OCI-LY1 (cell line): ENCODE results near the gene NUPR1.

Source experiments
- H2AFZ ChIP-seq: fragments of 200-600 bp; sonication (generic), shearing (Covaris generic); 2 replicates; pipeline ENCODE4 v1.6.0; 2014; ENCODE audit warnings: antibody characterized with exemption, mild to moderate bottlenecking, low read length
- H3F3A ChIP-seq: fragments of 200-600 bp; sonication (generic), shearing (Covaris generic); 2 replicates; pipeline ENCODE4 v1.6.0; 2014; ENCODE audit warnings: mild to moderate bottlenecking, antibody characterized with exemption, low read length, moderate library complexity; ENCODE audit not compliant: insufficient read depth
- H3K27ac ChIP-seq: fragments of 200-600 bp; sonication (generic); 2 replicates; pipeline ENCODE4 v1.5.1; 2014; ENCODE audit warnings: low read length, mixed run types, mild to moderate bottlenecking, low read depth; ENCODE audit not compliant: poor library complexity, severe bottlenecking
- H3K27me3 ChIP-seq: fragments of 200-600 bp; sonication (generic); 2 replicates; pipeline ENCODE4 v1.6.0; 2014; ENCODE audit warnings: antibody characterized with exemption, mild to moderate bottlenecking, low read length, moderate library complexity; ENCODE audit not compliant: insufficient read depth
- H3K36me3 ChIP-seq: fragments of 200-600 bp; sonication (generic); 2 replicates; pipeline ENCODE4 v1.6.1; 2014; ENCODE audit warnings: mild to moderate bottlenecking, antibody characterized with exemption, low read length, moderate library complexity, mixed read lengths; ENCODE audit not compliant: insufficient read depth
- H3K4me1 ChIP-seq: fragments of 200-600 bp; sonication (generic); 2 replicates; pipeline ENCODE4 v1.5.1; 2014; ENCODE audit warnings: mild to moderate bottlenecking, low read length, moderate library complexity; ENCODE audit not compliant: insufficient read depth, severe bottlenecking
- H3K4me2 ChIP-seq: fragments of 200-600 bp; sonication (generic), shearing (Covaris generic); 2 replicates; pipeline ENCODE4 v1.6.1; 2014; ENCODE audit warnings: low read length
- H3K4me3 ChIP-seq: fragments of 200-600 bp; sonication (generic); 2 replicates; pipeline ENCODE4 v1.5.1; 2014; ENCODE audit warnings: low read length, low read depth, mild to moderate bottlenecking, mixed read lengths; ENCODE audit not compliant: poor library complexity, severe bottlenecking
- H3K79me2 ChIP-seq: fragments of 200-600 bp; shearing (Covaris generic); 2 replicates; pipeline ENCODE4 v1.6.1; 2016; ENCODE audit warnings: mixed run types, low read length, mixed read lengths; ENCODE audit not compliant: insufficient read depth
- H3K9ac ChIP-seq: fragments of 200-600 bp; sonication (generic), shearing (Covaris generic); 2 replicates; pipeline ENCODE4 v1.6.1; 2014; ENCODE audit warnings: mild to moderate bottlenecking, low read length, mixed read lengths
- H3K9me2 ChIP-seq: fragments of 200-600 bp; sonication (generic), shearing (Covaris generic); 2 replicates; pipeline ENCODE4 v1.6.1; 2014; ENCODE audit warnings: low read depth, mild to moderate bottlenecking, low read length, mixed read lengths
- H3K9me3 ChIP-seq: fragments of 200-600 bp; shearing (Covaris generic); 2 replicates; pipeline ENCODE4 v1.6.1; 2014; ENCODE audit warnings: low read length, mixed read lengths
- H4K20me1 ChIP-seq: fragments of 200-600 bp; sonication (generic), shearing (Covaris generic); 2 replicates; pipeline ENCODE4 v1.6.0; 2016; ENCODE audit warnings: mild to moderate bottlenecking, low read length; ENCODE audit not compliant: insufficient read depth
- CTCF ChIP-seq: fragments of 200-600 bp; sonication (generic), shearing (Covaris generic); IDR thresholded peaks from 2 replicates; pipeline ENCODE4 v1.5.1; 2017; ENCODE audit warnings: mild to moderate bottlenecking, antibody characterized with exemption, low read length, moderate library complexity, mixed read lengths
- EZH2 ChIP-seq: fragments of 200-600 bp; sonication (generic), shearing (Covaris generic); IDR thresholded peaks from 2 replicates; pipeline ENCODE4 v1.8.0; 2017; ENCODE audit warnings: borderline replicate concordance, mixed run types, mild to moderate bottlenecking, antibody characterized with exemption, low read length, moderate library complexity, mixed read lengths

Gene NUPR1

DNA sequence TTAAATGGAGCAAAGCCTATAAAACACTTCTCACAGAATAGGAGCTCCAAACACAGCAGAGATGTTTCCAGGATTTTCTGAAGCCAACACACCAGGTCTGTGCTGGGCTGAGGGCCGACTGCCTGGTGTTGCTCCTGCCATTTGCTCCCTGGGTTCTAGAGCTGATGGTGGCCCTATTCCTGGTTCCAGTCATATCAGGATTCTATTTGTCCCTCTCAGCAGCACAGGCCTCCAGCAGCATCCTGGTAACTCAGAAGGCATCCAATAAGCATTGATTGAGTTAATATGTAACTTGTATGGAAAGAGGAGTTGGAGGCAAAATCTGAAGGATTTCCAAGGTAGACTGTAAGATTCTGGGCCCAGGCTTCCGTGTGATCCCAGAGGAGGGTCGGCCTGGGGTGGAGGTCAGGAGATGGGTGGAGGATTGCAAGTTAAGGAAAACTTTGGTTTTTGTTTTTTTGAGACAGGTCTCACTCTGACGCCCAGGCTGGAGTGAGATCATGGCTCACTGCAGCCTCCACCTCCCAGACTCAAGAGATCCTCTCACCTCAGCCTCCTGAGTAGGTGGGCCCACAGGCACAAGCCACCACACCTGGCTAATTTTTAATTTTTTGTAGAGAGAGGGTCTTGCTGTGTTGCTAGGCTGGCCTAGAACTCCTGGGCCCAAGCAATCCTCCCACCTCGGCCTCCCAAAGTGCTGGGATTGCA, 5.7 kb downstream of the NUPR1 start:
- no peak overlapping the region for H3K27ac ChIP-seq

GRCh38 chr16:28531777-28532744, 6.7 kb downstream of the NUPR1 start:
- TF ChIP-seq CTCF (no peak), EZH2 (no peak)
- Histone ChIP-seq H3K9ac (no peak overlapping the region), H3K27me3 (no peaks in the 10 kb centered on the region), H3K4me2 (no peak overlapping the region), H3K27ac (no peak overlapping the region), H3K4me1 (no peaks in the 10 kb centered on the region), H3K4me3 (no peak overlapping the region), H3K9me2 (no peaks in the 10 kb centered on the region), H3F3A (no peaks in the 10 kb centered on the region), H3K36me3 (no peaks in the 10 kb centered on the region), H3K79me2 (no peaks in the 10 kb centered on the region), H4K20me1 (no peaks in the 10 kb centered on the region), H3K9me3 (no peaks in the 10 kb centered on the region), H2AFZ (no peak overlapping the region)

More for the DNA sequence above, 5.7 kb downstream of the NUPR1 start:
- no peak overlapping the region for H3K4me2 ChIP-seq
- no peaks in the 10 kb centered on the region for H3F3A ChIP-seq
- H3K9me2 ChIP-seq, result no peaks in the 10 kb centered on the region
- TF ChIP-seq CTCF (no peak), EZH2 (no peak)
- H3K79me2 ChIP-seq, result no peaks in the 10 kb centered on the region
- H3K4me1 ChIP-seq, result no peaks in the 10 kb centered on the region
- H3K27me3 ChIP-seq, result no peaks in the 10 kb centered on the region; the same call in 1 of the 2 replicates
- H3K9me3 ChIP-seq, result no peaks in the 10 kb centered on the region
- no peak overlapping the region for H3K4me3 ChIP-seq
- no peaks in the 10 kb centered on the region for H3K36me3 ChIP-seq
- H4K20me1 ChIP-seq, result no peaks in the 10 kb centered on the region
- no peak overlapping the region for H3K9ac ChIP-seq
- no peak overlapping the region for H2AFZ ChIP-seq

- Histone ChIP-seq H3K4me1 (no peaks in the 10 kb centered on the region), H3K36me3 (no peaks in the 10 kb centered on the region), H3F3A (no peaks in the 10 kb centered on the region), H3K79me2 (no peaks in the 10 kb centered on the region), H3K9me2 (no peaks in the 10 kb centered on the region), H3K27ac (no peak overlapping the region), H3K4me3 (no peak overlapping the region), H4K20me1 (no peaks in the 10 kb centered on the region), H3K9ac (no peak overlapping the region), H3K4me2 (no peak overlapping the region), H3K9me3 (no peaks in the 10 kb centered on the region), H2AFZ (no peak overlapping the region), H3K27me3 (no peaks in the 10 kb centered on the region)
- TF ChIP-seq CTCF (no peak), EZH2 (no peak)
These were observed 9.7 kb downstream of the NUPR1 start for GRCh38 chr16:28529124-28529523.
